GM18505 (cell line): ENCODE data around the gene LILRB2.

ENCODE experiments used
- ATAC-seq: cut with Tn5 transposase; IDR thresholded peaks from one replicate; pipeline ENCODE4 v1.9.1; 2021; ENCODE audit not compliant: unreplicated experiment
- POLR2A ChIP-seq: IDR thresholded peaks from 4 replicates; pipeline ENCODE4 v1.6.1; 2011; ENCODE audit warnings: borderline replicate concordance; ENCODE audit not compliant: insufficient read depth, insufficient read length; ENCODE audit errors: extremely low read depth

LILRB2 gene

GRCh38 chr19:54315956-54316355, 35.0 kb upstream of the LILRB2 start:
- TF ChIP-seq POLR2A, result no peak
- ATAC-seq, result no peak

- ATAC-seq, result no peak
- no peak for TF ChIP-seq POLR2A
Observed at GRCh38 chr19:54312436-54313377, 31.8 kb upstream of the LILRB2 start, which contains the start of gene LILRA5. LILRA5 (minus strand) TSS chr19:54313166; CDS start chr19:54313019, 147 bp downstream.

- no peak for ATAC-seq
Observed at GRCh38 chr19:54312011-54312410, 31.1 kb upstream of the LILRB2 start.

GRCh38 chr19:54311486-54311885, 30.6 kb upstream of the LILRB2 start:
- TF ChIP-seq POLR2A, result no peak

More at GRCh38 chr19:54312011-54312410, 31.1 kb upstream of the LILRB2 start:
- TF ChIP-seq POLR2A, result no peak

GRCh38 chr19:54310543-54310942, 29.6 kb upstream of the LILRB2 start:
- TF ChIP-seq POLR2A, result no peak
- no peak for ATAC-seq

More at GRCh38 chr19:54311486-54311885, 30.6 kb upstream of the LILRB2 start:
- ATAC-seq, result no peak

GRCh38 chr19:54309811-54310210, 28.9 kb upstream of the LILRB2 start:
- ATAC-seq, result no peak
- no peak for TF ChIP-seq POLR2A

GRCh38 chr19:54307389-54308020, 26.6 kb upstream of the LILRB2 start:
- ATAC-seq, result no peak
- no peak for TF ChIP-seq POLR2A

- no peak for ATAC-seq
- no peak for TF ChIP-seq POLR2A
Observed at GRCh38 chr19:54305141-54305540, 24.2 kb upstream of the LILRB2 start.

GRCh38 chr19:54302257-54302656, 21.3 kb upstream of the LILRB2 start:
- no peak for ATAC-seq
- no peak for TF ChIP-seq POLR2A

GRCh38 chr19:54299515-54299914, 18.6 kb upstream of the LILRB2 start:
- no peak for TF ChIP-seq POLR2A
- no peak for ATAC-seq

- TF ChIP-seq POLR2A, result no peak
- no peak for ATAC-seq
Observed at GRCh38 chr19:54299126-54299498, 18.2 kb upstream of the LILRB2 start.

- ATAC-seq, result no peak
- no peak for TF ChIP-seq POLR2A
Observed at GRCh38 chr19:54298357-54299125, 17.6 kb upstream of the LILRB2 start.

GRCh38 chr19:54297759-54298305, 16.9 kb upstream of the LILRB2 start:
- no peak for TF ChIP-seq POLR2A
- ATAC-seq, result no peak
